GM21360 (cell line): ENCODE data around the gene PIERCE2.
"Not testable (repeated sequence)": the region's sequence is repeated elsewhere in the genome, so short reads cannot be mapped to it uniquely, and the experiment has no call there.

Experiments
- ATAC-seq: cut with Tn5 transposase; IDR thresholded peaks from one replicate; pipeline ENCODE4 v1.9.1; 2021; ENCODE audit warnings: mild to moderate bottlenecking, moderate library complexity; ENCODE audit not compliant: unreplicated experiment

PIERCE2 gene

GRCh38 chr15:55422089-55422488, 13.8 kb downstream of the PIERCE2 start:
- ATAC-seq = no peak

GRCh38 chr15:55434989-55435825, 26.9 kb downstream of the PIERCE2 start:
- peak; percentile 73 for ATAC-seq

GRCh38 chr15:55443141-55443540, 34.8 kb downstream of the PIERCE2 start:
- not testable (repeated sequence) for ATAC-seq

- not testable (repeated sequence) for ATAC-seq
Observed at GRCh38 chr15:55445936-55446335, 37.6 kb downstream of the PIERCE2 start.

GRCh38 chr15:55446379-55447029, 38.2 kb downstream of the PIERCE2 start:
- not testable (repeated sequence) for ATAC-seq

- not testable (repeated sequence) for ATAC-seq
Observed at GRCh38 chr15:55447030-55447394, 38.7 kb downstream of the PIERCE2 start.

GRCh38 chr15:55457401-55458022, 49.2 kb downstream of the PIERCE2 start:
- ATAC-seq = no peak

- ATAC-seq = no peak
Observed at GRCh38 chr15:55461447-55461846, 53.2 kb downstream of the PIERCE2 start.

- ATAC-seq = no peak
Observed at GRCh38 chr15:55468321-55468720, 60.0 kb downstream of the PIERCE2 start.
